H1 (cell line): Measurements from ENCODE around the gene CRYGB. TPM values are rescaled to one million over a fixed set of nuclear protein-coding genes. Genes with fewer than 3 reads are reported as not detected.

Experiments used
- CHD7 ChIP-seq: fragments of 300-600 bp; sonication (generic); IDR thresholded peaks from 2 replicates; pipeline ENCODE4 v1.7.1; 2012; ENCODE audit warnings: low read length, moderate library complexity, mild to moderate bottlenecking, inconsistent platforms; ENCODE audit not compliant: insufficient replicate concordance
- FOSL1 ChIP-seq: IDR thresholded peaks from 2 replicates; pipeline ENCODE4 v1.6.1; 2011; ENCODE audit warnings: mild to moderate bottlenecking, low read depth, low read length, moderate library complexity; ENCODE audit not compliant: insufficient read depth
- PHF8 ChIP-seq: fragments of 200-600 bp; sonication (generic); conservative IDR thresholded peaks from 2 replicates; pipeline ENCODE4 v1.7.1; 2012; ENCODE audit warnings: low read depth, mild to moderate bottlenecking, inconsistent platforms, low read length, moderate library complexity
- polyA plus RNA-seq, 7 experiments: library from polyadenylated mRNA; depleted of rRNA in 3 of 7; stranded (reverse) in 5 of 7; unstranded in 2 of 7; fragments of >200 nt in 5 of 7; fragments of 200-250 nt in 2 of 7; gene quantifications; 1 replicate in 5 of 7; 2 replicates in 1 of 7; 4 replicates in 1 of 7; pipeline versions ENCODE4 v1.2.1 to v1.2.3, GENCODE V29; 2011 to 2013; ENCODE audit warnings: missing spikeins in 2 of 7, mixed read lengths in 2 of 7
- total RNA-seq: library from RNA; stranded (reverse); fragmentation: NEBNext Ultra II Directional; extraction: Animal tissue kit (Norgen Biotek cat#: 25700); gene quantifications from 2 replicates; pipeline ENCODE4 v1.2.1, GENCODE V29; 2021

Gene CRYGB
- total and polyA plus RNA-seq, 2 of the 8 experiments (the other 6 are each of a cell fraction or from before 2014, with no cell fraction given): 0.38 TPM; not detected in 1

- no peak for TF ChIP-seq CHD7
- TF ChIP-seq PHF8: no peak
- no peak for TF ChIP-seq FOSL1
Measured at GRCh38 chr2:208189069-208189809, 43.3 kb upstream of the CRYGB start (continued).
